SK-N-MC (cell line): ENCODE data around the gene CCNG2.

Experiments
- FOXP2 ChIP-seq: optimal IDR thresholded peaks from 2 replicates; pipeline ENCODE3; 2011; ENCODE audit warnings: mild to moderate bottlenecking, moderate library complexity; ENCODE audit not compliant: insufficient read depth; ENCODE audit errors: extremely low read length, control extremely low read depth
- POLR2AphosphoS5 ChIP-seq: IDR thresholded peaks from 2 replicates; pipeline ENCODE4 v1.6.1; 2012; ENCODE audit warnings: mild to moderate bottlenecking, low read depth, low read length, borderline replicate concordance

DNA sequence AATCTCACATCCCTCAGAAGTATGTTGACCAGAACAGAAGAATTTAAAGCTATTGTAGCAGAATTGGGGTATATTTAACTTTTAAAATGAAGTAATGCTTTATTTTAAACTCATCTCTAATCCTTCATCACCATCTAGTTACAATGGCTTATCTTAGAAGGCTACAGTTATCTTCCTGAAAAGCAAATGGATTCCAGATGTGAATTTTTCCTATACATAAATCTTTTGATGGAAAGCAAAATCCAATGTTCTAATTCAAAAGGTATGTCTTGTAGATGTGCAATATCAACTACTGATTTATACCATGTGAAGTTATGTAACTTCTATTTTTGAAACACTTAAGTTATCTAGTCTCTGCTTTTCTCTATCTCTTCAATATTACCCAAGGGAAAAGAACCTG lies 47.6 kb downstream of the CCNG2 start:
- TF ChIP-seq POLR2AphosphoS5 (no peak), FOXP2 (no peak)
